Measurements from ENCODE around the gene NRCAM. TPM values are rescaled to one million over a fixed set of nuclear protein-coding genes. Genes with fewer than 3 reads are reported as not detected.

NRCAM gene
- total RNA-seq, 1 donor from 2014 or later, result 9.3 TPM

GRCh38 chr7:108367314-108367713 lies 88.9 kb downstream of the NRCAM start:
- H3K36me3 ChIP-seq (ENCODE audit: insufficient read depth, low read length), result no peaks in the 10 kb centered on the region

DNA sequence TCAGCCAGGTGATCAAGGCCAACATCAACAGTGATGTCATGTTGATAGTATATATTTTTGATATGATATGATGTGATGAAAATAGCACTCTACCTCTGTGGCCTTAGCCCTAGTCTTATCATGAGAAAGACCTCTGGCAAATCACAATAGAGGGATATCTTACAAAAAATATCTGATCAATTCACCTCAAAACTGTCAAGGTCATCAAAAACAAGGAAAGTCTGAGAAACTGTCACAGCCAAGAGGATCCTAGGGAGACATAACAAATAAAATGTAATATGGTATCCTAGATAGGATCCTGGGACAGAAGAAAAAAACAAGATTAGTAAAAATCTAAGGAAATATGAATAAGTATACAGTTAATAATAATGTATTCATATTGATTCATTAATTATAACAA lies 92.6 kb downstream of the NRCAM start:
- Mint-ChIP-seq H3K4me3 (ENCODE audit: unreplicated experiment) (no peak overlapping the region), H3K9me3 (ENCODE audit: unreplicated experiment) (peaks cover 2% of the 10 kb centered on the region), H3K36me3 (ENCODE audit: low read depth, unreplicated experiment) (no peaks in the 10 kb centered on the region), H3K4me1 (ENCODE audit: low read depth, unreplicated experiment) (peaks cover 8% of the 10 kb centered on the region), H3K27me3 (ENCODE audit: low read depth, unreplicated experiment) (no peaks in the 10 kb centered on the region), H3K27ac (ENCODE audit: unreplicated experiment) (no peak overlapping the region)
- TF ChIP-seq, protein P1, sequence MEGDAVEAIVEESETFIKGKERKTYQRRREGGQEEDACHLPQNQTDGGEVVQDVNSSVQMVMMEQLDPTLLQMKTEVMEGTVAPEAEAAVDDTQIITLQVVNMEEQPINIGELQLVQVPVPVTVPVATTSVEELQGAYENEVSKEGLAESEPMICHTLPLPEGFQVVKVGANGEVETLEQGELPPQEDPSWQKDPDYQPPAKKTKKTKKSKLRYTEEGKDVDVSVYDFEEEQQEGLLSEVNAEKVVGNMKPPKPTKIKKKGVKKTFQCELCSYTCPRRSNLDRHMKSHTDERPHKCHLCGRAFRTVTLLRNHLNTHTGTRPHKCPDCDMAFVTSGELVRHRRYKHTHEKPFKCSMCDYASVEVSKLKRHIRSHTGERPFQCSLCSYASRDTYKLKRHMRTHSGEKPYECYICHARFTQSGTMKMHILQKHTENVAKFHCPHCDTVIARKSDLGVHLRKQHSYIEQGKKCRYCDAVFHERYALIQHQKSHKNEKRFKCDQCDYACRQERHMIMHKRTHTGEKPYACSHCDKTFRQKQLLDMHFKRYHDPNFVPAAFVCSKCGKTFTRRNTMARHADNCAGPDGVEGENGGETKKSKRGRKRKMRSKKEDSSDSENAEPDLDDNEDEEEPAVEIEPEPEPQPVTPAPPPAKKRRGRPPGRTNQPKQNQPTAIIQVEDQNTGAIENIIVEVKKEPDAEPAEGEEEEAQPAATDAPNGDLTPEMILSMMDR (IDR thresholded peaks at IDR 0.05; ENCODE audit: insufficient read depth, low read depth, low read length), result no peak
- TF ChIP-seq EZH2 (IDR thresholded peaks at IDR 0.05; ENCODE audit: insufficient read depth, low read length), result no peak
- Histone ChIP-seq H2AFZ (ENCODE audit: low read depth, low read length) (no peak overlapping the region), H3K36me3 (ENCODE audit: insufficient read depth, low read length) (no peaks in the 10 kb centered on the region), H3K79me2 (ENCODE audit: insufficient read depth, low read length) (peaks cover 4% of the 10 kb centered on the region), H3K9ac (ENCODE audit: low read length) (no peak overlapping the region), H3K9me3 (ENCODE audit: insufficient read depth, low read depth, low read length) (no peaks in the 10 kb centered on the region), H3K4me1 (ENCODE audit: insufficient read depth, low read length) (no peaks in the 10 kb centered on the region), H4K20me1 (ENCODE audit: insufficient read depth, low read length) (no peaks in the 10 kb centered on the region), H3K27me3 (ENCODE audit: insufficient read depth, low read length) (no peaks in the 10 kb centered on the region), H3K4me2 (ENCODE audit: low read length) (no peak overlapping the region), H3K4me3 (ENCODE audit: insufficient read depth, low read depth, low read length) (no peak overlapping the region), H3K27ac (ENCODE audit: low read depth, low read length) (no peak overlapping the region)
- no peak for DNase-seq (ENCODE audit: low read depth)
- FAIRE-seq, result no peak

More at GRCh38 chr7:108367314-108367713, 88.9 kb downstream of the NRCAM start:
- Histone ChIP-seq H3K9ac (ENCODE audit: low read length) (no peak overlapping the region), H3K27me3 (ENCODE audit: insufficient read depth, low read length) (no peaks in the 10 kb centered on the region), H3K79me2 (ENCODE audit: insufficient read depth, low read length) (peaks cover 4% of the 10 kb centered on the region), H3K4me3 (ENCODE audit: insufficient read depth, low read depth, low read length) (no peak overlapping the region), H2AFZ (ENCODE audit: low read depth, low read length) (no peak overlapping the region), H4K20me1 (ENCODE audit: insufficient read depth, low read length) (no peaks in the 10 kb centered on the region), H3K4me1 (ENCODE audit: insufficient read depth, low read length) (no peaks in the 10 kb centered on the region), H3K27ac (ENCODE audit: low read depth, low read length) (no peak overlapping the region), H3K4me2 (ENCODE audit: low read length) (no peak overlapping the region), H3K9me3 (ENCODE audit: insufficient read depth, low read depth, low read length) (no peaks in the 10 kb centered on the region)
- Mint-ChIP-seq H3K9me3 (ENCODE audit: unreplicated experiment) (peaks cover 2% of the 10 kb centered on the region), H3K4me3 (ENCODE audit: unreplicated experiment) (no peak overlapping the region), H3K36me3 (ENCODE audit: low read depth, unreplicated experiment) (no peaks in the 10 kb centered on the region), H3K4me1 (ENCODE audit: low read depth, unreplicated experiment) (peaks cover 8% of the 10 kb centered on the region), H3K27me3 (ENCODE audit: low read depth, unreplicated experiment) (no peaks in the 10 kb centered on the region), H3K27ac (ENCODE audit: unreplicated experiment) (no peak overlapping the region)
- FAIRE-seq (no peak), DNase-seq (ENCODE audit: low read depth) (no peak)
- TF ChIP-seq, protein P1 (IDR thresholded peaks at IDR 0.05; ENCODE audit: insufficient read depth, low read depth, low read length), result no peak
- no peak for TF ChIP-seq EZH2 (IDR thresholded peaks at IDR 0.05; ENCODE audit: insufficient read depth, low read length)

DNA sequence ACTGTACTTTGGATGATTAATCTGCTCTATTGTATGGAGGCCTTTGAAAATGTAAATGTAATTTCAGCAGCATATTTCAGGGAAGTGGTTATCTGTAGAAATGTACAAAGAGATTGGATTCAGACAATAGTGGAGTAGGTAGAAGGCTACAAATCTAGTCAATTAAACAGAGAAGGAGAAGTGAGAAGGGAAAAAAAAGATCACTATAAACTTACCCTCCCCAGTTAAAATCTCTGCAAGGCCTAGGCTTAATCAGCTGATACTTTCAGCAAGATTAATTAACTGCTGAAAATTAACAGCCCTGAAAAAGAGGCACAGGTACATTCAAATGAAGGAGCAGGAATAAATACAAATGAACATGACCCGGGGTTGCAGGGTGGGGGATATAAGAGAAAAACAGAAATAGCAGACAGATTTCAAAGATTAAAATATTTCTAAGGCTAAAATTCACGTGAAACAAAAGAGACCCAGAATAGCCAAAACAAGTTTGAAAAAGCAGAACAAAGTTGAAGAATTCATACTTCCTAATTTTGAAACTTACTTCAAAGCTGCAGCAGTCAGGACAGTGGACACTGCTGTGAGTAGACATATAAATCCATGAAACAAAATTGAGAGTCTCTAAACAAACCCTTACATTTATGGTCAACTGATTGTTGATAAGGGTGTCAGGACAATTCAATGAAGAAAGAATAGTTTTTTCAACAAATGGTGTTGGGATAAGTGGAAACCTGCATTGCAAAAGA lies 96.0 kb downstream of the NRCAM start:
- no peak overlapping the region for H3K4me3 ChIP-seq (ENCODE audit: insufficient read depth, low read depth, low read length)
- H3K9me3 ChIP-seq (ENCODE audit: insufficient read depth, low read depth, low read length), result no peaks in the 10 kb centered on the region
- Mint-ChIP-seq H3K27ac (ENCODE audit: unreplicated experiment) (no peak overlapping the region), H3K4me3 (ENCODE audit: unreplicated experiment) (no peak overlapping the region), H3K9me3 (ENCODE audit: unreplicated experiment) (peaks cover 2% of the 10 kb centered on the region), H3K36me3 (ENCODE audit: low read depth, unreplicated experiment) (no peaks in the 10 kb centered on the region), H3K27me3 (ENCODE audit: low read depth, unreplicated experiment) (no peaks in the 10 kb centered on the region), H3K4me1 (ENCODE audit: low read depth, unreplicated experiment) (no peaks in the 10 kb centered on the region)
- H4K20me1 ChIP-seq (ENCODE audit: insufficient read depth, low read length), result no peaks in the 10 kb centered on the region
- H3K4me2 ChIP-seq (ENCODE audit: low read length), result no peak overlapping the region
- H3K36me3 ChIP-seq (ENCODE audit: insufficient read depth, low read length), result no peaks in the 10 kb centered on the region
- H3K9ac ChIP-seq (ENCODE audit: low read length), result no peak overlapping the region
- FAIRE-seq (no peak), DNase-seq (ENCODE audit: low read depth) (no peak)
- H3K27ac ChIP-seq (ENCODE audit: low read depth, low read length), result no peak overlapping the region
- H3K27me3 ChIP-seq (ENCODE audit: insufficient read depth, low read length), result no peaks in the 10 kb centered on the region
- TF ChIP-seq, protein P1 (IDR thresholded peaks at IDR 0.05; ENCODE audit: insufficient read depth, low read depth, low read length), result no peak
- TF ChIP-seq EZH2 (IDR thresholded peaks at IDR 0.05; ENCODE audit: insufficient read depth, low read length), result no peak
- H3K4me1 ChIP-seq (ENCODE audit: insufficient read depth, low read length), result peaks cover 4% of the 10 kb centered on the region
- no peak overlapping the region for H2AFZ ChIP-seq (ENCODE audit: low read depth, low read length)
- peaks cover 8% of the 10 kb centered on the region for H3K79me2 ChIP-seq (ENCODE audit: insufficient read depth, low read length)
